T-helper 1 cell (primary cell): ENCODE results near the gene DDX27.
A peak's percentile ranks its signal among the peaks of the same experiment; 100 is the strongest.
"Not testable (repeated sequence)": the region's sequence is repeated elsewhere in the genome, so short reads cannot be mapped to it uniquely, and the experiment has no call there.

Experiments used
- DNase-seq, 5 donors: peaks; one replicate each; pipeline ENCODE4 v3.0.0-alpha.2; 2012 to 2020
- total RNA-seq, 4 donors: gene quantifications; one replicate each; lab custom pipeline; 2026; lab: John Stamatoyannopoulos, UW

DDX27 gene, protein sequence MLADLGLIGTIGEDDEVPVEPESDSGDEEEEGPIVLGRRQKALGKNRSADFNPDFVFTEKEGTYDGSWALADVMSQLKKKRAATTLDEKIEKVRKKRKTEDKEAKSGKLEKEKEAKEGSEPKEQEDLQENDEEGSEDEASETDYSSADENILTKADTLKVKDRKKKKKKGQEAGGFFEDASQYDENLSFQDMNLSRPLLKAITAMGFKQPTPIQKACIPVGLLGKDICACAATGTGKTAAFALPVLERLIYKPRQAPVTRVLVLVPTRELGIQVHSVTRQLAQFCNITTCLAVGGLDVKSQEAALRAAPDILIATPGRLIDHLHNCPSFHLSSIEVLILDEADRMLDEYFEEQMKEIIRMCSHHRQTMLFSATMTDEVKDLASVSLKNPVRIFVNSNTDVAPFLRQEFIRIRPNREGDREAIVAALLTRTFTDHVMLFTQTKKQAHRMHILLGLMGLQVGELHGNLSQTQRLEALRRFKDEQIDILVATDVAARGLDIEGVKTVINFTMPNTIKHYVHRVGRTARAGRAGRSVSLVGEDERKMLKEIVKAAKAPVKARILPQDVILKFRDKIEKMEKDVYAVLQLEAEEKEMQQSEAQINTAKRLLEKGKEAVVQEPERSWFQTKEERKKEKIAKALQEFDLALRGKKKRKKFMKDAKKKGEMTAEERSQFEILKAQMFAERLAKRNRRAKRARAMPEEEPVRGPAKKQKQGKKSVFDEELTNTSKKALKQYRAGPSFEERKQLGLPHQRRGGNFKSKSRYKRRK
- total RNA-seq, result 124 to 178 (median 141) reads per million in 4 donors

DNA sequence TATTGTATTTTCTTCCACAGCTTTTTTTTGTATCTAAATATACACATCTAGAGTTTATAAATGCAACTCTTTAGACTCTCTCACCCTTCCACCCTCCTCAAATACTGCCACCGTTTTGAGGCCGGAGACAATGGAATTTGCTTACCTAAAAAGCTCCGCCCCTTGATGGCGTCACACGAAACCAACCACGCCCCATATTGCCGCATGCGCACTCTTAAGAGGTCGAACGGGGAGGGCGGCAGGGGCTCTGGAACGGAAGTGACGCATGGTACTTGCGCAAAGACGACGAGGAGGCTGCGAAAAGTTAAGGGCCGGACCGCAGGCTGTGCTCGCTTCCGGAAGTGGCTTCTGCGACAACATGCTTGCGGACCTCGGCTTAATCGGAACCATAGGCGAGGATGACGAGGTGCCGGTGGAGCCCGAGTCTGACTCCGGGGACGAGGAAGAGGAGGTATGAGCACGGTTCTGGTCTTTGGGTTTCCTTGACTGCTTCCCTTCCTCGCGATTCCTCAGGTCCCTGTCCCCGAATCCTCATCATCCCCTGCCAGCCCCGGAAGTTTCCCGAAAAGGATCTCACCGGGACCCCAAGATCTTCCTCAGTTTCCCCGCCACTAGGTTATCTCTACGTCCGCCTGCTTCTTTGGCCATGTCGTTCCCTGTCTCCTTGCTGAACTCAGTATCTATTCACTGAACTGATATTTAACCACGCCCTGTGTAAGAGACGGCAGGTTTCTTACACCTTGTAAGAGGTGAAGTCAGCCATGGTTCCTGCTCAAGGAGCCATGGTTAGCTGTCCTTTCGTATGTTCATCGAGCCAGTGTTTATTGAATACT lies at the start of gene DDX27:
Gene DDX27, plus strand, starts transcription at position 326 of the 833 bp plus-strand sequence. Its CDS starts 33 bp downstream, at position 359.
- peak; percentile 92 to 98 (median 96) for DNase-seq

DNA sequence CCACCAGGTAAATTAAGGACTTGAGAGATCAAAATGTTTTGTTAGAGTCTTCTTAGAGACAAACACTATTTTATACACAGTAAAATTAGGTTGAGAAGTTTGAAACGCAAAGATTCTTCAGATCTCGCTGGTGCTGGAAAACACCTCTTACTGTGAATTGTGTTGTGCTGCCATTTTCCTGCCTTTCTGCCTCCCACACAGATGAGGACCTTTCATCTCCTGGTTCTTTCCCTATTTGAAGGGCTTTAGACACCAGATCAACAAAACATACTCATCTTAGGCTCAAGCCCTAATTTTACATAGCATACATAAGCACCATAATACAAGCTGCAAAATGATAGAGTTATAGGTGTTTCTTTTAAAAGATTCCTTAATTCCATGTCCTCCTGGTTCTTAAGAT lies 49.7 kb upstream of the DDX27 start:
- no peak for DNase-seq

DNA sequence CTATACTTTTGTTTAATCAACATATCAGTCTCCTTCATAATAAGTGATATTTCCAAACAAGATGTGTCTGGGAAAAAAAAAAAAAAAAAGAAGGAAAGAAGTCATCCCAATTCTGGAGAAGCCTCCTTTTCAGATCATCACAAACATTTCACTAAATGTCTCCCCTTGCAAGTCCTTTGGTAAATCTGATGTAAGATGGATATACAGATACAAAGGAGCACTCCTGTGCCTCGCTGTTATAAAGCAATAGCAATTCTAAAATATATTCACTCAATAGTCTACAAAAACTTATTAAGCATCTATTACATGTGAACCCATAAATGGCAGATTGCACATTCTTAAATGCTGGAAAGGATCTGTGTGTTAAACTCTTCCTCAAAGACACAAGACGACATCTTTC lies 48.5 kb upstream of the DDX27 start:
- DNase-seq, result no peak

DNA sequence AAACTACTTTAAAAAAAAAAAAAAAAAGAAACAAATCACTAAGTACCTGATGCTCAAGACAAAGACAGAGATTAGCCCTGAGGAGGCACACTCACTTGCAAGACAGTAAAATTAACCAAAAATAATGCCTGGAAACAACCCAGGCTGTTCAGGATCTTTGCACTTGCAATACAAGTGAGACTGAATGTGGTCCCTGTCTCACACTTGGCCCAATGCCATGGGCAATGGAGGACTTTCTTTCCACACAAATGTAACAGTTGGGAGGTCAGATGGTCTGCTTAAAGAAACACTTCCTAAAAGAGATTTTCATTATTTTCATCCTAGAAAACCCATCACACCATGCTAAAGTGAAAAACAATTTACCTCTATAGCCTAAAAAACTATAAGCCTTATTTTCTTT lies 47.3 kb upstream of the DDX27 start:
- DNase-seq, result no peak

DNA sequence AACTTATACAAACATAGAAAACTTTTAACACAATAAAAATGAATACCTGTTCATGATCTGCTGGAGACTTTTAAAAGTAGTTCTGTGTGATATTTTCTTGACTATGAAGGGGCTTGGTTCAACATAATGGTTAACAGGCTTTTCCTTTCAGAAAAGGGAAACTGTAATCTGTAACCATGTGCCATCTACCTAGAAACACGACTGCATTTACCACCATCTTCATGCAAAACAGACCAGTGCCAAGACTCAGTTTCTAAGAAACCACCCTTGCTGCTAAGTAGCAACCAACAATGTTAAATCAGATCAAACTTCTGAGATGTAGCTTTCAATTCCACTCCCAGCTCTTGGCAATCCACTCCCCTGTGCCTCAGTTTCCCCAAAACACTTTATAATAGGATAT lies 46.8 kb upstream of the DDX27 start:
- peak in 1 of 5 donors; percentile 24 for DNase-seq

DNA sequence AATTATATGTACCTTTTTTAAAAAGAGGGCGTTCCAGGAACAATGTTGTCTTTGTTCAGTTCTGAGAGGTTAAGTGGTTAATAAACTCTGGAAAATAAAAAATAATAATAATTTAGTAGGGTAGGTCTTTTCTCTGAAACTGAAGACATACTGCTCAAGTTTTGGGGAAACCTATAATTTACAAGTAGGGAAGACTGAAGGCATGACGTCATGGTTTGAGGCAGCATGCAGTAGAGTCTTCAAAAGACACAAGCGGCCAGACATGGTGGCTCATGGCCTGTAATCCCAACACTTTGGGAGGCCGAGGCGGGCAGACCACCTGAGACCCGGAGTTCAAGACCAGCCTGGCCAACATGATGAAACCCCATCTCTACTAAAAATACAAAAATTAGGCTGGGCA lies 45.0 kb upstream of the DDX27 start:
- DNase-seq, result no peak

DNA sequence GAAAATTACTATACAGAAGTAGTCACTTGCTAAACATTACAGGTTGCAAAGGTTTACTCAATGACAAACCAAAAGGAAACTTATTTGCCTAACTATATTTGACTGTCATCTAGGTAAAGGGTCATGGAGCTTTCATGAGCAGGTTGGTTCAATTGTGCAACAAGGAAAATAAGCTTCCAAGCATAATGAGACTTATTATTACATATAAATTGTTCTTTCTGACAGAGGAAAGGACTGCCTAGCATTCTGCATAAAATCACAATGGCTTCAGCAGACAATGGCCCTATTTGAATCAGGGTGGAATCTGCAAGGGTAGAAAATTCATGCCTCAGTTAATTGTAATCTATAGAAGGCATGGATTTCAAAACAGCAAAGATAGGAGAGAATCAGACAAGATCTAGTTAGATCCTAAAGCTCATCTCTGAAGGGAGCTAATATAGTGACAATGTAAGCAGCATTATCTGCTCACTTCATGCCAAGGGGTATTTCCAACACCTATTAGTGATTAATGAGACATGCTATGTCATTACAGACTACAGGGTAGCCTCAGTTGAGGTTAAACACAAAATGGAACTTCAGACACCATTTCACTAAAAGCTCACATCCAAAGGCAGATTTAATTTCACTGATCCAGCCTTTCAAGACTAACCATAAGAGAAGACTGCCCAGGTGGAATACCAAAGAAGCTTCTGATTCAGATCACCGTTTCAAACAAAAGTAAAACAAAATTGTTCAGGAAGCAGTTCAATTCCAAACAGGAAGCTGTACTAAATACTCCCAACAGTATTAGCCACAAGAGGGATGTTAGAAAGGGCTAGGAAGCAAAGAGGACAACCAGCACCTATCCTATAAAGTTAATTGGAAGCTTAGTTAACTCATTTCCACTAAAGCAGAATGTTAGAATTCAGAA lies 39.6 kb upstream of the DDX27 start:
- no peak for DNase-seq

DNA sequence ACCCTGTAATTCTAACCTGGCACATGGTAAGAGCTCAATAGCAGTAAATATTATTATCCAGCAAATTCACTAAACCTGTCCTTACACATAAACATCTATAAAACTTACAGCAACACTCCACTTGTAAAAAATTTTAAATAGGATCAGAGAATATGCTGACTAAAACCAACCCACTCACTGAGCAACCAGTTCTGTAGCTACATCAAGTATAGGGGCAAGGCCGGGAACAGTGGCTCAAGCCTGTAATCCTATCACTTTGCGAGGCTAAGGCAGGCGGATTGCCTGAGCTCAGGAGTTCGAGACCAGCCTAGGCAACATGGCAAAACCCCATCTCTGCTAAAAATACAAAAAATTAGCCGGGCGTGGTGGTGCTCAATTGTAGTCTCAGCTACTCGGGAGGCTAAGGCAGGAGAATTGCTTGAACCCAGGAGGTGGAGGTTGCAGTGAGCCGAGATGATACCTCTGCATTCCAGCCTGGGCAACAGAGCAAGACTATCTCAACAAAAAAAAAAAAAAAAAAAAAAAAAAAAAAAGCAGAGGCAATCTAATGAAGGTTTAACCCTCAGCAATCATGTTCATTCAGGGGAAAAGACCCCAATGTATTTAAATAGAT lies 37.8 kb upstream of the DDX27 start:
- no peak for DNase-seq

DNA sequence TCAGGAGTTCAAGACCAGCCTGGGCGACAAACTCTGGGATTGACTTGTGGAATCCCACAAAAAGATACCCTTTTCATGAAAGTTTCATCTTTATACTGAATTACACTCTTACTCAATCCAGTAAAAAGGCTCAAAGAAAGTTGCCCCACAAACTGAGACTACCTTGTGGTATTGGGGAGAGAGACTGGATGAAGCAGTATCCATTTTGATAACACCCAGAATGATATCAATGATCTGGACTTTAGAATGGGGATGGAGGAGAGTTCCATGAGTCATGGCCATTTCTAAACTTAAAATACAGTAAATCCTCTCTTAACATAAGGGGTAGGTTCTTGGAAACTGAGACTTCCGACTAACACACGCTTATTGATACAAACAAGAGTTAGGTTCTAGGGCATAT lies 35.8 kb upstream of the DDX27 start:
- no peak for DNase-seq

DNA sequence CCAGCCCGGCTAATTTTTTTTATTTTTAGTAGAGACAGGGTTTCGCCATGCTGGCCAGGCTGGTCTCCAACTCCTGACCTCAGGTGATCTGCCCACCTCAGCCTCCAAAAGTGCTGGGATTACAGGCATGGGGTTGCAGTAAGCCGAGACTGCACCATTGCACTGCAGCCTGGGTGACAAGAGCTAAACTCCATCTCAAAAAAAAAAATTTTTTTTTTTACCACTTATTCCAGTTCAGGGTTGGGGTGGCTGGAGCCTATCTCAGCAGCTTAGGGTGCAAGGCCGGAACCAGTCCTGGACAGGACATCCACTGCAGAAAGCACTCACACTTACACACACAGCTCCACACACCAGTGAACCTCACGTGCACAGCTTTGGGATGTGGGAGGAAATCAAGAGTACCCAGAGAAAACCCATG lies 35.1 kb upstream of the DDX27 start:
- not testable (repeated sequence) for DNase-seq

DNA sequence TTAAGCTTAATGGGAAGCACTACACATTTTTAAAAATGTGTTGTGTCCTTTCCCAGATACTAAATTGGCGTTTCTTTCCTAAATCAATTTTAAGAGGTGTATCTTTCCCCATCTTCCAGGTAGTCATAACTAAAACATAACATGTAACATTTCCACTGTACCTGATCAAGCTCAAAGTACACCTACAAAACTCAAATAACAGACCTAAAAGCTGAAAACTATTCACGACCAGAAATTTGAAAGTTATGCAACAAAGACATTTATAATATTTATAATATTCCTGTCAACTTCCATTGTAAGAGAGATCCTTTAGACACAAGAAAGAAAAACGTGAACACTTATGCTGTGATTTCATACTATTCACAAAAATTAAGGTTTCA lies 34.5 kb upstream of the DDX27 start:
- no peak for DNase-seq

DNA sequence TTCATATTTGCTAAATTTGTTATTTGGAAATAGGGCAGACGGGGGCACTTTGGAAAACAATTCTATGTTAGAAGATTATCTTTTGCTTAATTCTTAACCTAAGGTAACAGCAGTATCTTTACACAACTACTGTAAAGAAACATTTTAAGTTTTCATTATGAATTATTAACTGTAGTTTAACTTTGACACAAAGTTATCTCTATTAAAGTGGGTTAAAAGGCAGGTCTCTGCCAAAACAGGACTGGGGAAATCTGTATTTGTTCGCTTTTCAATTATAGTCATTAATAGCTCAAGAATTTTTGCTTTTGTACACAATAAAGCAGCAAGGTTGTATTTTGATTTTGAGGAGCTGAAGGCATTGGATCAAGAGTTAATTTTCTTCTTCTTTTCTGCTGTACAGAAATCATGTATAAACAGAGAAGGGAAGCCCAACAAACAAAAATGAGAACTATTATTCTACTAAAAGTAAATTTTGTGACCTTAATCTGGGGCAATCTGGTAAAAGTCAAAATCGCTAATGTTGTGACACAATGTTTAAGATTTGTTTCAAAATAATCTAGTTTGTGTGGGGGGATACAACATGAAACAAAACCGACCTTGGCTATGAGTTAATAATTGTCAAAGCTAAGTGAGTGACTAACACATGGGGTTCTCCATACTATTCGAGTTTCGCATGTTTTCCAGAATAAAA lies 34.0 kb upstream of the DDX27 start:
- no peak for DNase-seq

DNA sequence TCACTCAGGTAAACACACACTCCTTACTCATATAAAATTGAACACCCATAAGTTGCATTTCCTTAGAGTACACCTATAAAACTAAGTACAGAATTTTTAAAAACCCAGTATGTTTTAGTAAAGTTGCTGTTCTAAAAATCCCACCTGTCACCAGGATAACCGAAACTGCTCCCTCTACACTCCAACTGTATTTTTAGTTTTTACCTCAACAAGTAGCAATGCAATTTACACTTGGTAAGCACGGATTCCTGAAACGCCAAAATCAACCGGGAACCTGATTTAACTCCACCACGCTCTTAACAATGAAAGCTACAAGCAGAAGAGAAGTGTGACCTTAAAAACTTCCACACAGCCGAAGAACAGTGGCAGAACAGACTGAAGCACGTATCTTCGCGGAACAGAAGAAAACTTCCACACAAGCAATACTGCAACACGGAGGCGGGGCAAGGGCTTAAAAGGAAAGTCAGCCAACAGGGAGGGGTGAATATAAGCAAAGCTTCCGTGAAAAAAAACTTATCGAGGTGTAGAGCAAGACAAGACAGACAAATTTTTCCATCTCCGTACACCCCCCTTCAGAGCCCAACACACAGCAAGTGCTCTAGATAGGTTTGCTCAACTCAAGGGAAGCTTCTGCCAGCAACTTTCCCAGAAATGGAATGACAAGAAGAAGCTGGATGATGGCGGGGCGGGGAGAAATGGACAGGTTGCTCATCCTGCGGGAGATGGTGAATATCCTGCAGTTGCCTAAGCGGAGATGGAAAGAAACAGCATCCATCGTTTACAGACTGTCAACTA lies 32.5 kb upstream of the DDX27 start:
- peak; percentile 25 to 73 (median 51) for DNase-seq

DNA sequence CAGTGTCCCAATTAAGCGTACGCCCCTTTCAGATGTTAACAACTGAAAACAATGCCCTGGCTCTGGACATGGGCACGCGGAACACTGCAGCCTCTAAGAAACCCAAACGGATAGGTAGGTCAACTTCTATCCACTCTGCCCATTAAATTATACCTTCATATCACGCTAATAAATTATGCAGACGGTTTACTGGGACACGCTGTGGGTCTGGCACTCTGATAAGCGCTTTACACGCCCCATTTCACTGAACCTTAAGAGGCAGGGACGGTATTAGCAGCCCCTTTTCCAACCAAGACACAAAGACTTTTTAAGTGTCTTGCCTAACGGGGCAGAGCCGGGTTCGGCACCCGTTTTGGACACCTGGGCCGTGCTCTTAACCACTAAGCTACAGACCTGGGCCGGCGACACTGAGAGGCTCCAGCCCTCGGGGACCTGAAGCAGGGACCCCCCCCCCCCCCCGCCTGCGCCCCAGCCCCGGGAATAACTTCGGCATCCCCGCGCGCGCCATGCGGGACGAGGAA lies 31.8 kb upstream of the DDX27 start:
- DNase-seq, result peak in 3 of 5 donors; percentile 4 to 20 (median 12)

DNA sequence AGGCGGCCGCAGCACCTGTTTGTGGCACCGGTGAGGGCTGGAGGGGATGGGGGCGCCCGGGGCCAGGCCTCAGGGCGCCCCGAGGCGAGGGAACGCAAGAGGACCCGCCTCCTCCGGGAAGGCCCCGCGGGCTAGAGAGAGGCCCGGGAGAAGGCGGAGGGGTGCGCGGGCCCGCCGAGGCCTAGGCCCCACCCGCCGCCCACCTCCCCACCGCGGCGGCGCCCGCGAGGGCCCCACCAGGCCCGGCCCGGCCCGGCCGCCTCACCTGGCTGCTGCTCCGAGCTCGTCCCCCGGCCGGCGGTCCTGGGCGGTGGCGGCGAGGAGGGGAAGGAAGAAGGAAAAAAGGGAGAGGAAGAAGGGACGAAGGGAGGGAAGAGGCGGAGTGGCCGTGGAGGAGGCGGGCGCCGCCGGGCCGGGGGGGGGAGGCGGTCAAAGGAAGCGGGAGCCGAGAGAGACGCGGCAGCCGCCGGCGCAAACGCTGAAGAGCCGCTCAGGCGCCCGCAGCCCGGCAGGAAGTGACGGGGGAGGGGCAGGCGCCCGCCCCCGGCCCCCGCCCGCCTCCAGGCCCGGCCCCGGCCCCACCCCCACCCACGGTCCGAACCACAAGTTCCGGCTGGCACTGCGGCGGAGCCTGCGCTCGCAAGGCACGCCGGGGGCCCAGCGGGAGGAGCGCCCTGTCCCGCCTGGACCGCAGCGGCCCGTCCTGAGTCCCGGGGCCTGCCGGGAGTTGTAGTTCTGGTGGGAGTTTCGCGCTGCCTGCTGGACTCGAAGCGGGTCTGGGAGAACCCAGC lies 31.2 kb upstream of the DDX27 start, which contains the start of gene STAU1:
Gene STAU1, minus strand, starts transcription at position 484 of the 791 bp plus-strand sequence. CDS start 22,133 bp downstream, outside the sequence.
- DNase-seq, result peak; percentile 88 to 97 (median 91)

DNA sequence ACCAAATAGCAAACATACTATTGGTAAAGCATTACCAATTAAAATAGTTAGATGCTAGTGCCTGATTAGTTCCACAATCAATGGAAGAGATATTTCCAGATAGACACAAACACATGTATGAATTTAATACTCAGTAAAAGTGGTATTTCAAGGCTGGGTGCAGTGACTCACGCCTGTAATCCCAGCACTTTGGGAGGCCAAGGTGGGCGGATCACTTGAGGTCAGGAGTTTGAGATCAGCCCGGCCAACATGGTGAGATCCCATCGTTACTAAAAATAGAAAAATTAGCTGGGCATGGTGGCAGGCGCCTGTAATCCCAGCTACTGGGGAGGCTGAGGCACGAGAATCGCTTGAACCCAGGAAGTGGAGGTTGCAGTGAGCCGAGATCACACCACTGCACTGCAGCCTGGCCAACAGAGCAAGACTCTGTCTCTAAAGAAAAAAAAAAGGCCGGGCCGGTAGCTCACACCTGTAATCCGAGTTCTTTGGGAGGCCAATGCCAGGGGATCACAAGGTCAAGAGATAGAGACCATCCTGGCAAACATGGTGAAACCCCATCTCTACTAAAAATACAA lies 26.2 kb upstream of the DDX27 start:
- DNase-seq, result not testable (repeated sequence)

DNA sequence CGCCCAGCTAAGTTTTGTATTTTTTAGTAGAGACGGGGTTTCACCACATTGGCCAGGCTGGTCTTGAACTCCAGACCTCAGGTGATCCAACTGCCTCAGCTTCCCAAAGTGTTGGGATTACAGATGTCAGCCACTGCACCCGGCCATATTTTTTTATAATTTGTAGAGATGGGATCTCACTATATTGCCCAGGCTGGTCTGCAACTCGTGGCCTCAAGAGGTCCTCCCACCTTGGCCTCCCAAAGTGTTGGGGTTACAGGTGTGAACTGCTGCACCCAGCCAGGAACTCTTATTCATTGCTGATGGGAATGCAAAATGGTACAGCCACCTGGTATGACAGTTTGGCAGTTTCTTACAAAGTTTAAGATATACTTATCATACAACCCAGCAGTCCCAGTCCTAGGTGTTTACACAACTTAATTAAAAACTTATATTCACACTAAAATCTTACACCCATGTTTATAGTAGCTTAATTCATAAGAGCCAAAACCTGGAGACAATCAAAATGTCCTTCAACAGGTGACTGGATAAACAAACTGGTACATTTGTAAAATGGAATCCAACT lies 19.4 kb upstream of the DDX27 start:
- no peak for DNase-seq

DNA sequence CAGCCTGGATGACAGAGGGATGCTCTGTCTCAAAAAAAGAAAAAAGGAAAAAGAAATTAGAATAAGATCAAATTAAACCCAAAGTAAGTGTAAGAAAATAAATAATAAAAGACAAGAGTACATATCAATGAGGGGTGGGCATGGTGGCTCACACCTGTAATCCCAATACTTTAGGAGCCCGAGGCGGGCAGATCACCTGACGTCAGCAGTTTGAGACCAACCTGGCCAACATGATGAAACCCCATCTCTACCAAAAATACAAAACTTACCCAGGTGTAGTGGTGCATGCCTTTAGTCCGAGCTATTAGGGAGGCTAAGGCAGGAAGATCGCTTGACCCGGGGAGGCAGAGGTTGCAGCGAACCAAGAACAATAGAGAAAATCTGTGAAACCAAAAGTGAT lies 16.2 kb upstream of the DDX27 start:
- no peak for DNase-seq
